ENCODE measurements around the gene ZNF738. TPM values are rescaled to one million over a fixed set of nuclear protein-coding genes. Genes with fewer than 3 reads are reported as not detected.
A peak's percentile ranks its signal among the peaks of the same experiment; 100 is the strongest.
"Not testable (repeated sequence)": the region's sequence is repeated elsewhere in the genome, so short reads cannot be mapped to it uniquely, and the experiment has no call there.

ZNF738 gene
- 1 to 10 TPM; 3.1 to 4.5 (median 3.2) TPM for polyA plus RNA-seq

GRCh38 chr19:21358768-21359451 lies at the start of gene ZNF738:
ZNF738 (plus strand) TSS chr19:21359000; CDS start chr19:21359141, 141 bp downstream.
- H3K9me3 Mint-ChIP-seq = no peaks in the 10 kb centered on the region
- peaks cover 6 to 10% (median 9%) of the 10 kb centered on the region in 3 donors for H3K36me3 Mint-ChIP-seq
- peak; percentile 85 to 89 (median 86) for DNase-seq
- H3K4me3 Mint-ChIP-seq = peak within 1 kb of the TSS; percentile 99 to 100 (median 100)
- H3K4me1 Mint-ChIP-seq = peaks cover 18 to 21% of the 10 kb centered on the region in 2 donors
- H3K27ac Mint-ChIP-seq = peak within 1 kb of the TSS; percentile 95 to 99 (median 97)
- H3K27me3 Mint-ChIP-seq (ENCODE audit: low read depth in 3 of 3) = peaks cover 0 to 6% (median 3%) of the 10 kb centered on the region in 3 donors

GRCh38 chr19:21312807-21313206 lies 46.0 kb upstream of the ZNF738 start:
- H3K27ac Mint-ChIP-seq = peak overlapping the region in 3 of 6 donors; percentile 16 to 65 (median 51)
- not testable (repeated sequence) for H3K9me3 Mint-ChIP-seq; DNase-seq; H3K27me3 Mint-ChIP-seq (ENCODE audit: low read depth in 3 of 3); H3K4me3 Mint-ChIP-seq
- peaks cover 41 to 70% of the 10 kb centered on the region in 2 donors for H3K4me1 Mint-ChIP-seq
- H3K36me3 Mint-ChIP-seq = peaks cover 9 to 13% (median 11%) of the 10 kb centered on the region in 3 donors

DNA sequence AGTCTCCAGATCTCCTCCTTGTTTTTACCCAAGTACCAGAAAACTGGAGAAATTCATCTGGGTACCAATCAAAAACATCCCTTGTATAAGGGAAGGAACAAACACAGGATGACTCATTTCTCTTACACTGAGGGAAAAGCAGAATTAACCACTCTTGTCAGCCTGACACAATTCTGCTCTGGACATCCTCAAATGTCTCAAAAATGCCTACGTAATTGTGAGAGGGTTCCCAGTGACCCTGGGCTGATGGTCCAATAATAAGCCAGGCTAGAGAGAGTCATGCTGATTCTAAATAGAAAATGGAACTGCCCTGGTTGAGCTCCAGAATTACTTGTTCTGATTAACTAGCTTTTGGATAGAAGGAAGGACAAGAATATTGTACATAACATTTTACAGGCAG lies 44.1 kb upstream of the ZNF738 start:
- no peak overlapping the region for H3K4me3 Mint-ChIP-seq
- H3K36me3 Mint-ChIP-seq = peaks cover 3 to 6% (median 4%) of the 10 kb centered on the region in 3 donors
- no peaks in the 10 kb centered on the region for H3K27me3 Mint-ChIP-seq (ENCODE audit: low read depth in 3 of 3)
- DNase-seq = no peak
- H3K27ac Mint-ChIP-seq = peak overlapping the region in 4 of 6 donors; percentile 14 to 50 (median 36)
- no peaks in the 10 kb centered on the region for H3K9me3 Mint-ChIP-seq
- peaks cover 43 to 75% of the 10 kb centered on the region in 2 donors for H3K4me1 Mint-ChIP-seq

- Mint-ChIP-seq H3K9me3 (no peaks in the 10 kb centered on the region), H3K4me3 (no peak overlapping the region), H3K36me3 (peaks cover 3 to 4% (median 3%) of the 10 kb centered on the region in 3 donors), H3K4me1 (peaks cover 62 to 85% of the 10 kb centered on the region in 2 donors), H3K27ac (peak overlapping the region in 1 of 6 donors; percentile 6), H3K27me3 (ENCODE audit: low read depth in 3 of 3) (no peaks in the 10 kb centered on the region)
- DNase-seq = no peak
Observed at GRCh38 chr19:21317821-21318220, 41.0 kb upstream of the ZNF738 start.

- H3K27ac Mint-ChIP-seq = peak overlapping the region in 4 of 6 donors; percentile 10 to 80 (median 54)
- H3K36me3 Mint-ChIP-seq = peaks cover 10 to 14% (median 10%) of the 10 kb centered on the region in 3 donors
- no peaks in the 10 kb centered on the region for H3K27me3 Mint-ChIP-seq (ENCODE audit: low read depth in 3 of 3)
- H3K9me3 Mint-ChIP-seq = no peaks in the 10 kb centered on the region
- peak overlapping the region; percentile 18 to 71 (median 42) for H3K4me3 Mint-ChIP-seq
- DNase-seq = no peak
- peaks cover 72 to 84% of the 10 kb centered on the region in 2 donors for H3K4me1 Mint-ChIP-seq
Observed at GRCh38 chr19:21321134-21321533, 37.7 kb upstream of the ZNF738 start.

- peak overlapping the region in 3 of 5 donors; percentile 8 to 20 (median 11) for H3K4me3 Mint-ChIP-seq
- H3K36me3 Mint-ChIP-seq = peaks cover 14 to 19% (median 15%) of the 10 kb centered on the region in 3 donors
- H3K27ac Mint-ChIP-seq = peak overlapping the region in 3 of 6 donors; percentile 18 to 78 (median 40)
- no peaks in the 10 kb centered on the region for H3K27me3 Mint-ChIP-seq (ENCODE audit: low read depth in 3 of 3)
- DNase-seq = no peak
- H3K4me1 Mint-ChIP-seq = peaks cover 79 to 91% of the 10 kb centered on the region in 2 donors
- H3K9me3 Mint-ChIP-seq = peaks cover 0 to 1% (median 0%) of the 10 kb centered on the region in 6 donors
Observed at GRCh38 chr19:21321996-21322395, 36.8 kb upstream of the ZNF738 start.

DNA sequence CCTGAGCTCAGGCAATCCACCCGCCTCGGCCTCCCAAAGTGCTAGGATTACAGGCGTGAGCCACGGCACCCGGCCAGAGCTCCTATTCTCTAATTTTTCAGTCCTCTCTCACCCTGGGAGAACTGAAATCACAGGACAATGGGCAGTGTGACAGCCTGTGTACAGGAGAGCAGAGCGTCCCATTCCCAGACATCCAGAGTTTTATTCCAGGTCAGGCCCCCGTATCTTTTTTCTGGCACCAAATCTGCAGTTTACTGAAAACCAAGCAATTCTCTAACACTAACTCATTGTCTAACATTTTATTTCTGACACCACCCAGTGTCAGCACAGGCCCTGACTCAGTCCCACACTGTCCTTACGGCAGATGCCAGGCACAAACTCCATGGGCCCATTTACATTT lies 36.3 kb upstream of the ZNF738 start:
- Mint-ChIP-seq H3K9me3 (peaks cover 0 to 1% (median 0%) of the 10 kb centered on the region in 6 donors), H3K27ac (no peak overlapping the region), H3K36me3 (peaks cover 14 to 19% (median 17%) of the 10 kb centered on the region in 3 donors), H3K27me3 (ENCODE audit: low read depth in 3 of 3) (no peaks in the 10 kb centered on the region), H3K4me1 (peaks cover 80 to 91% of the 10 kb centered on the region in 2 donors), H3K4me3 (no peak overlapping the region)
- DNase-seq = no peak

GRCh38 chr19:21323000-21323399 lies 35.8 kb upstream of the ZNF738 start:
- H3K27me3 Mint-ChIP-seq (ENCODE audit: low read depth in 3 of 3) = no peaks in the 10 kb centered on the region
- peaks cover 14 to 19% (median 18%) of the 10 kb centered on the region in 3 donors for H3K36me3 Mint-ChIP-seq

DNA sequence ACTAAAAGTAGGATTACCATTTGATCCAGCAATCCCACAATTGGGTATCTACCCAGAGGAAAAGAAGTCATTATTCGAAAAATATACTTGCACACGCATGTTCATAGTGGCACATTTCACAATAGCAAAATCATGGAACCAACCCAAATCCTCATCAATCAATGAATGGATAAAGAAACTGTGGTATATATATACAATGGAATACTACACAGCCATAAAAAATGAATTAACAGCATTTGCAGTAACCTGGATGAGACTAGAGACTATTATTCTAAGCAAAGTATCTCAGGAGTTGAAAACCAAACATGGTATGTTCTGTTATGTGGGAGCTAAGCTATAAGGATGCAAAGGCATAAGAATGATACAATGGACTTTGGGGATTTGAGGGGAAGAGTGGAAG lies 32.6 kb upstream of the ZNF738 start:
- Mint-ChIP-seq H3K27me3 (ENCODE audit: low read depth in 3 of 3) (peaks cover 2 to 6% (median 5%) of the 10 kb centered on the region in 3 donors), H3K27ac (peak overlapping the region in 2 of 6 donors; percentile 34 to 46), H3K4me3 (peak overlapping the region; percentile 10 to 51 (median 46)), H3K36me3 (peaks cover 14 to 19% (median 18%) of the 10 kb centered on the region in 3 donors), H3K9me3 (peaks cover 0 to 1% (median 0%) of the 10 kb centered on the region in 6 donors), H3K4me1 (peaks cover 71 to 78% of the 10 kb centered on the region in 2 donors)
- DNase-seq = no peak

More at GRCh38 chr19:21323000-21323399, 35.8 kb upstream of the ZNF738 start:
- H3K27ac Mint-ChIP-seq = peak overlapping the region in 1 of 6 donors; percentile 34
- H3K4me1 Mint-ChIP-seq = peaks cover 80 to 91% of the 10 kb centered on the region in 2 donors
- no peak for DNase-seq
- H3K4me3 Mint-ChIP-seq = no peak overlapping the region
- peaks cover 0 to 1% (median 0%) of the 10 kb centered on the region in 6 donors for H3K9me3 Mint-ChIP-seq

GRCh38 chr19:21328406-21328805 lies 30.4 kb upstream of the ZNF738 start:
- Mint-ChIP-seq H3K9me3 (peaks cover 0 to 1% (median 0%) of the 10 kb centered on the region in 6 donors), H3K4me3 (peak overlapping the region; percentile 96 to 100 (median 98)), H3K27ac (peak overlapping the region; percentile 97 to 100 (median 98)), H3K36me3 (peaks cover 14 to 19% (median 18%) of the 10 kb centered on the region in 3 donors), H3K4me1 (peaks cover 49 to 57% of the 10 kb centered on the region in 2 donors), H3K27me3 (ENCODE audit: low read depth in 3 of 3) (peaks cover 2 to 6% (median 5%) of the 10 kb centered on the region in 3 donors)
- DNase-seq = no peak

- H3K27me3 Mint-ChIP-seq (ENCODE audit: low read depth in 3 of 3) = peaks cover 2 to 7% (median 5%) of the 10 kb centered on the region in 3 donors
- H3K9me3 Mint-ChIP-seq = peaks cover 0 to 3% (median 0%) of the 10 kb centered on the region in 6 donors
- peaks cover 14 to 19% (median 18%) of the 10 kb centered on the region in 3 donors for H3K36me3 Mint-ChIP-seq
- H3K4me3 Mint-ChIP-seq = peak within 1 kb of the TSS; percentile 96 to 100 (median 98)
- H3K27ac Mint-ChIP-seq = peak within 1 kb of the TSS; percentile 97 to 100 (median 98)
- H3K4me1 Mint-ChIP-seq = peaks cover 44 to 52% of the 10 kb centered on the region in 2 donors
- peak; percentile 81 to 87 (median 84) for DNase-seq
Observed at GRCh38 chr19:21328885-21329605, 29.8 kb upstream of the ZNF738 start, which contains the start of gene ZNF708. ZNF708 (minus strand) TSS chr19:21329410; CDS start chr19:21329212, 198 bp downstream.

- peaks cover 14 to 36% (median 28%) of the 10 kb centered on the region in 6 donors for H3K9me3 Mint-ChIP-seq
- H3K27me3 Mint-ChIP-seq (ENCODE audit: low read depth in 3 of 3) = peaks cover 0 to 4% (median 3%) of the 10 kb centered on the region in 3 donors
- H3K4me1 Mint-ChIP-seq = no peaks in the 10 kb centered on the region
- H3K36me3 Mint-ChIP-seq = peaks cover 0 to 7% (median 0%) of the 10 kb centered on the region in 3 donors
- no peak for DNase-seq
- no peak overlapping the region for H3K4me3 Mint-ChIP-seq
- H3K27ac Mint-ChIP-seq = no peak overlapping the region
Observed at GRCh38 chr19:21335721-21336120, 23.1 kb upstream of the ZNF738 start.

GRCh38 chr19:21344841-21345240 lies 14.0 kb upstream of the ZNF738 start:
- not testable (repeated sequence) for H3K36me3 Mint-ChIP-seq; H3K4me1 Mint-ChIP-seq; DNase-seq; H3K27ac Mint-ChIP-seq; H3K4me3 Mint-ChIP-seq; H3K27me3 Mint-ChIP-seq (ENCODE audit: low read depth in 3 of 3)
- H3K9me3 Mint-ChIP-seq = peaks cover 0 to 17% (median 11%) of the 10 kb centered on the region in 6 donors
